A549 (cell line): ENCODE results near the gene VWF. TPM values are rescaled to one million over a fixed set of nuclear protein-coding genes. Genes with fewer than 3 reads are reported as not detected.

Source experiments
- ATAC-seq, 2 experiments: fragments of 200-7000 bp in 1 of 2; fragments of >200 bp in 1 of 2; cut with Nextera tagmentation in 1 of 2; cut with Tn5 transposase in 1 of 2; 3 replicates each; pipeline versions ENCODE4 v1.8.0 to v1.9.1; 2018 to 2020; ENCODE audit warnings: mild to moderate bottlenecking in 1 of 2, moderate library complexity in 1 of 2
- CTCF ChIA-PET: fragments of 300-600 bp; sonication (Branson Sonifier 250); formaldehyde crosslinking; extraction: SDS; loops from one replicate; lab custom pipeline; 2021; ENCODE audit warnings: antibody characterized with exemption, inconsistent platforms; lab: Yijun Ruan, JAX
- POLR2A ChIA-PET: fragments of 350-600 bp; formaldehyde crosslinking; extraction: SDS; loops from one replicate; lab custom pipeline; 2021; ENCODE audit warnings: antibody characterized with exemption, inconsistent platforms; lab: Yijun Ruan, JAX
- DNase-seq, 2 experiments: peaks; one replicate each; pipeline versions ENCODE4 v3.0.0 to v3.0.0-alpha.2; 2011 to 2016; ENCODE audit warnings: low read depth in 1 of 2, low spot score in 1 of 2
- FAIRE-seq: peaks from 2 replicates; lab custom pipeline; 2011; peaks lifted over from hg19 to GRCh38; lab: Jason Lieb, UNC
- H3K27ac ChIP-seq, 2 experiments: fragments of >200 bp; sonication (Bioruptor Twin); formaldehyde crosslinking; 3 replicates each; pipeline ENCODE4 v1.5.1; 2016 to 2017
- H3K4me1 ChIP-seq: fragments of >200 bp; sonication (Bioruptor Twin); formaldehyde crosslinking; 3 replicates; pipeline ENCODE4 v1.6.1; 2016
- H3K4me2 ChIP-seq: fragments of >200 bp; sonication (Bioruptor Twin); formaldehyde crosslinking; 3 replicates; pipeline ENCODE4 v1.6.1; 2016
- H3K4me3 ChIP-seq: fragments of >200 bp; sonication (Bioruptor Twin); formaldehyde crosslinking; 3 replicates; pipeline ENCODE4 v1.5.1; 2016
- H3K9me3 ChIP-seq: fragments of >200 bp; sonication (Bioruptor Twin); formaldehyde crosslinking; 3 replicates; pipeline ENCODE4 v1.6.1; 2016
- ATOH8 ChIP-seq: fragments of 250-450 bp; sonication (Bioruptor Pico); IDR thresholded peaks from 2 replicates; pipeline ENCODE4 v1.5.0; 2020; ENCODE audit warnings: low read depth, mild to moderate bottlenecking, moderate library complexity
- BHLHE40 ChIP-seq: IDR thresholded peaks from 2 replicates; pipeline ENCODE4 v1.6.1; 2012; ENCODE audit warnings: low read depth, low read length, inconsistent platforms
- CBX2 ChIP-seq: fragments of 200-600 bp; sonication (generic); IDR thresholded peaks from 2 replicates; pipeline ENCODE4 v1.6.1; 2016; ENCODE audit warnings: low read depth, mild to moderate bottlenecking, borderline replicate concordance
- CBX8 ChIP-seq: fragments of 200-600 bp; sonication (generic); IDR thresholded peaks from 2 replicates; pipeline ENCODE4 v1.6.1; 2016
- CEBPB ChIP-seq, 2 experiments: fragments of >200 bp in 1 of 2; sonication (Bioruptor Twin) in 1 of 2; formaldehyde crosslinking in 1 of 2; IDR thresholded peaks; 2 replicates each; pipeline ENCODE4 v1.6.1; 2012 to 2016
- CHD2 ChIP-seq: fragments of 150-350 bp; IDR thresholded peaks from 2 replicates; pipeline ENCODE4 v1.6.1; 2014; ENCODE audit warnings: low read length; ENCODE audit not compliant: partially characterized antibody
- CTCF ChIP-seq: fragments of >200 bp; sonication (Bioruptor Twin); formaldehyde crosslinking; IDR thresholded peaks from 3 replicates; pipeline ENCODE4 v1.5.1; 2016
- EHF ChIP-seq: fragments of 250-450 bp; sonication (Bioruptor Pico); IDR thresholded peaks from 2 replicates; pipeline ENCODE4 v1.5.0; 2020; ENCODE audit warnings: mild to moderate bottlenecking
- EHMT2 ChIP-seq: fragments of 200-600 bp; sonication (generic); IDR thresholded peaks from 2 replicates; pipeline ENCODE4 v1.6.1; 2016; ENCODE audit warnings: antibody characterized with exemption, low read depth, mild to moderate bottlenecking, moderate library complexity
- FOSB ChIP-seq: fragments of 250-450 bp; sonication (Bioruptor Pico); IDR thresholded peaks from 2 replicates; pipeline ENCODE4 v1.5.0; 2020; ENCODE audit warnings: mild to moderate bottlenecking, moderate library complexity
- HMGXB4 ChIP-seq: fragments of 250-450 bp; sonication (Bioruptor Pico); IDR thresholded peaks from 2 replicates; pipeline ENCODE4 v1.5.0; 2021; ENCODE audit warnings: mild to moderate bottlenecking, moderate library complexity, borderline replicate concordance
- HOXB13 ChIP-seq: fragments of 250-450 bp; sonication (Bioruptor Pico); IDR thresholded peaks from 2 replicates; pipeline ENCODE4 v1.5.0; 2020; ENCODE audit warnings: low read depth, mild to moderate bottlenecking, moderate library complexity
- MYC ChIP-seq: IDR thresholded peaks from 2 replicates; pipeline ENCODE4 v1.6.1; 2012; ENCODE audit warnings: mild to moderate bottlenecking, inconsistent platforms, low read length, improper control_type of control experiment, borderline replicate concordance
- NFE2L2 ChIP-seq: fragments of 150-350 bp; conservative IDR thresholded peaks from 2 replicates; pipeline ENCODE4 v1.6.1; 2014; ENCODE audit warnings: low read length
- NPAS2 ChIP-seq: fragments of 250-450 bp; sonication (Bioruptor Pico); IDR thresholded peaks from 2 replicates; pipeline ENCODE4 v1.8.0; 2022; ENCODE audit warnings: mild to moderate bottlenecking, moderate library complexity, borderline replicate concordance
- RAD21 ChIP-seq, 2 experiments: fragments of >200 bp in 1 of 2; sonication (Bioruptor Twin) in 1 of 2; formaldehyde crosslinking in 1 of 2; IDR thresholded peaks in 1 of 2; conservative IDR thresholded peaks in 1 of 2; 2 replicates in 1 of 2; 3 replicates in 1 of 2; pipeline ENCODE4 v1.6.1; 2012 to 2018; ENCODE audit warnings: inconsistent platforms in 1 of 2
- REST ChIP-seq: fragments of 200-600 bp; sonication (generic); IDR thresholded peaks from 2 replicates; pipeline ENCODE4 v1.6.1; 2016; ENCODE audit warnings: antibody characterized with exemption, mild to moderate bottlenecking, moderate library complexity
- RNF2 ChIP-seq: fragments of 200-600 bp; sonication (generic); IDR thresholded peaks from 2 replicates; pipeline ENCODE4 v1.6.1; 2016; ENCODE audit warnings: low read depth, mild to moderate bottlenecking, antibody characterized with exemption, moderate library complexity, borderline replicate concordance
- SREBF2 ChIP-seq: fragments of 450-650 bp; IDR thresholded peaks from 2 replicates; pipeline ENCODE4 v1.6.1; 2014; ENCODE audit warnings: mild to moderate bottlenecking, moderate library complexity
- USF2 ChIP-seq: fragments of 450-650 bp; IDR thresholded peaks from 2 replicates; pipeline ENCODE4 v1.6.1; 2014; ENCODE audit warnings: antibody characterized with exemption
- WGBS: methylation state at CpG from one replicate; pipeline ENCODE4 v1.1.6; 2017; ENCODE audit errors: missing lambda C conversion rate; 5-methylcytosine and 5-hydroxymethylcytosine counted together
- polyA plus RNA-seq, 4 experiments: library from polyadenylated mRNA; depleted of rRNA in 3 of 4; stranded (reverse); fragments of >200 nt; fragmentation: RNase III in 1 of 4; extraction: RNeasy Plus Mini Kit Qiagen cat#74134 plus additional on column Dnase treatment in 1 of 4; gene quantifications; 2 replicates in 3 of 4; 3 replicates in 1 of 4; pipeline ENCODE4 v1.2.3, GENCODE V29; 2011 to 2017

The VWF gene
- polyA plus RNA-seq, 2 of the 4 experiments (the other 2 are of a cell fraction): 0.01 TPM; not detected in 1

GRCh38 chr12:6080149-6081045 is 44.1 kb downstream of the VWF start:
- TF ChIP-seq BHLHE40: no peak
- TF ChIP-seq FOSB (CRISPR knock-in tag): no peak
- TF ChIP-seq CHD2: no peak
- TF ChIP-seq ATOH8 (CRISPR knock-in tag): no peak
- no peak for TF ChIP-seq MYC
- no peak for TF ChIP-seq REST
- TF ChIP-seq HMGXB4 (CRISPR knock-in tag): no peak
- no peak for TF ChIP-seq CBX2
- no peak for TF ChIP-seq EHF
- TF ChIP-seq CEBPB (IDR thresholded peaks at IDR 0.05): no peak
- TF ChIP-seq NPAS2 (CRISPR knock-in tag): no peak
- no peak for TF ChIP-seq EHMT2
- no peak for TF ChIP-seq SREBF2
- no peak for TF ChIP-seq USF2
- TF ChIP-seq HOXB13 (CRISPR knock-in tag): no peak
- TF ChIP-seq NFE2L2: no peak
- TF ChIP-seq CBX8: no peak
- TF ChIP-seq RNF2: no peak
- no peak for TF ChIP-seq CTCF
- TF ChIP-seq RAD21 (conservative IDR thresholded peaks at IDR 0.05 in 1 of 2, IDR thresholded peaks at IDR 0.05 in 1 of 2): no peak
- no peak; a peak in 1 of 6 replicates for ATAC-seq
- DNase-seq: no peak
- H3K9me3 ChIP-seq: no peaks in the 10 kb centered on the region
- no peak for FAIRE-seq
- CTCF ChIA-PET: interaction anchor here (0.8 to 3.1 kb wide), 6 partner anchors 9 to 204 kb away, joined by 3 to 10 read pairs (median 6); no protein-coding TSS in a partner anchor
- no peak overlapping the region for H3K27ac ChIP-seq
- H3K4me2 ChIP-seq: no peak overlapping the region
- 85% methylated on average over 18 of the region's 18 CpGs for WGBS
- POLR2A ChIA-PET: no interaction called here
- H3K4me1 ChIP-seq: peaks cover 14% of the 10 kb centered on the region
- H3K4me3 ChIP-seq: no peak overlapping the region
